Prostate gland (tissue), 2 donors: ENCODE measurements around the gene AIF1L.

Source experiments
- POLR2A ChIP-seq: fragments of 450-650 bp; IDR thresholded peaks from one replicate; pipeline ENCODE4 v1.6.1; 2016; ENCODE audit warnings: antibody characterized with exemption, mild to moderate bottlenecking
- POLR2AphosphoS5 ChIP-seq: sonication (generic); formaldehyde crosslinking; IDR thresholded peaks from one replicate; pipeline ENCODE4 v1.6.1; 2017; ENCODE audit warnings: antibody characterized with exemption
- TF ChIP-seq, protein P1 (sequence below), 4 experiments: fragments of 200-600 bp in 2 of 4; fragments of 450-650 bp in 2 of 4; sonication (generic) in 2 of 4; IDR thresholded peaks; 1 replicate in 3 of 4; 2 replicates in 1 of 4; pipeline ENCODE4 v1.5.1; 2016 to 2019; ENCODE audit warnings: antibody characterized with exemption in 4 of 4, mild to moderate bottlenecking in 2 of 4, moderate library complexity in 2 of 4

DNA sequence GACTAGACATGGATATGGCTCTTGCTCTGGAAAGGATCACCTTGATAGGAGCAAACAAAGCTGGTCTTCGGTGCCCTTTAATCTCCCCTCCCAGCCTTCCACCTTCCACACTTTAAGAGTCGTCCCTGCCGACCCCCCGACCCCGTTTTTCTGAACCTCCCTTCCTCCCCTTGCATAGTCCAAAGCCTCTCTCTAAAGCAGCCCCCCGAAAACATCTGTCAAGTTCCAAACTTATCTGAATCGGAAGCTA lies 28.6 kb downstream of the AIF1L start:
- TF ChIP-seq, protein P1, sequence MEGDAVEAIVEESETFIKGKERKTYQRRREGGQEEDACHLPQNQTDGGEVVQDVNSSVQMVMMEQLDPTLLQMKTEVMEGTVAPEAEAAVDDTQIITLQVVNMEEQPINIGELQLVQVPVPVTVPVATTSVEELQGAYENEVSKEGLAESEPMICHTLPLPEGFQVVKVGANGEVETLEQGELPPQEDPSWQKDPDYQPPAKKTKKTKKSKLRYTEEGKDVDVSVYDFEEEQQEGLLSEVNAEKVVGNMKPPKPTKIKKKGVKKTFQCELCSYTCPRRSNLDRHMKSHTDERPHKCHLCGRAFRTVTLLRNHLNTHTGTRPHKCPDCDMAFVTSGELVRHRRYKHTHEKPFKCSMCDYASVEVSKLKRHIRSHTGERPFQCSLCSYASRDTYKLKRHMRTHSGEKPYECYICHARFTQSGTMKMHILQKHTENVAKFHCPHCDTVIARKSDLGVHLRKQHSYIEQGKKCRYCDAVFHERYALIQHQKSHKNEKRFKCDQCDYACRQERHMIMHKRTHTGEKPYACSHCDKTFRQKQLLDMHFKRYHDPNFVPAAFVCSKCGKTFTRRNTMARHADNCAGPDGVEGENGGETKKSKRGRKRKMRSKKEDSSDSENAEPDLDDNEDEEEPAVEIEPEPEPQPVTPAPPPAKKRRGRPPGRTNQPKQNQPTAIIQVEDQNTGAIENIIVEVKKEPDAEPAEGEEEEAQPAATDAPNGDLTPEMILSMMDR (IDR thresholded peaks at IDR 0.05) = no peak
- TF ChIP-seq POLR2A = no peak
- TF ChIP-seq POLR2AphosphoS5 = no peak
